LoVo (cell line): Measurements from ENCODE around the gene HSPA4.
"Not testable (repeated sequence)": the region's sequence is repeated elsewhere in the genome, so short reads cannot be mapped to it uniquely, and the experiment has no call there.

ENCODE experiments used
- DNase-seq: peaks from one replicate; pipeline ENCODE4 v3.0.0-alpha.2; 2016; ENCODE audit warnings: low spot score

Gene HSPA4

DNA sequence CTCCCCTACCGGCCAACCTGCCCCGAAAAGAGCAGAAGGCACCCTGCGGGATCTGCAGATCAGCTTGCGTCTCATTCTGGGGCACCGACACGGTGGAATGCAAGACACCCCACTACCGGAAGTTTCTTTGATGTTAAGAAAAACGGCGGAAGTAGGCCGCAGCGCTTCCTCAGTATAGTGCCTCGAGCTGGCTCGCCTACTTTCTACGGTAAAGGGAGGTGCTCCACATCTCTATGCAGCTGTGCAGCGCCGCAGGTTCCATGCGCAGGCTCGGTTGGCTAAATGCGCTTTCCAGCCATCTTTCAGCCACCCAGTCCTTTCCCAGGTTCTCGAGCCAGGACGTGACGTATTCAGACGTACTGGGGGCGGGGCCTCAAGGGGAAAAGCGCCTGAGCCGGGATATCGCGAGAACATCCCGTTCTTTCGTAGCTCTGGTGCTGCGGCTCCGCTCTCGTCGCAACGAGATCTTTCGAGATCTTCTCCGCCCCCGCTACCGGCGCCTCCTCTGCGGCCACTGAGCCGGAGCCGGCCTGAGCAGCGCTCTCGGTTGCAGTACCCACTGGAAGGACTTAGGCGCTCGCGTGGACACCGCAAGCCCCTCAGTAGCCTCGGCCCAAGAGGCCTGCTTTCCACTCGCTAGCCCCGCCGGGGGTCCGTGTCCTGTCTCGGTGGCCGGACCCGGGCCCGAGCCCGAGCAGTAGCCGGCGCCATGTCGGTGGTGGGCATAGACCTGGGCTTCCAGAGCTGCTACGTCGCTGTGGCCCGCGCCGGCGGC, at the start of gene HSPA4:
Gene HSPA4, plus strand, starts transcription at position 472 of the 775 bp plus-strand sequence. Its CDS starts 238 bp downstream, at position 710.
- DNase-seq = peak; percentile 100

DNA sequence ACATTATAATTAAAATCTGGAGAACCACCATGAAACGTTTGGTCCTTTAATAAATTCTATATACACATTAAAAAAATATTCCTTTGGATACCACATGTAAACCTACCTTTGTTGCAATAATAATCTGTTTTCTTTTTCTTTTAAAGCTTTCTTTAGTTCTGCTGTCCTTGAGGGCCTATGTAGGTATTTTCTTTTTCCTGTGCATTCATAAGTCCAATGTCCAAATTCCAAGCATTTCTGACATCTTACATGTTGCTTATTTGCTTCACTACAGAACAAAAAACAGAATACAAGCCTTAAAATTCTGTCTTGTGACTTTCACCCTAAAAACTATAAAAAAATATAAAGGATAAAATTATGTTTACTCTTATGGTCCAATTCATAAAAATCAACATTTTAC, 45.2 kb upstream of the HSPA4 start:
- no peak for DNase-seq

DNA sequence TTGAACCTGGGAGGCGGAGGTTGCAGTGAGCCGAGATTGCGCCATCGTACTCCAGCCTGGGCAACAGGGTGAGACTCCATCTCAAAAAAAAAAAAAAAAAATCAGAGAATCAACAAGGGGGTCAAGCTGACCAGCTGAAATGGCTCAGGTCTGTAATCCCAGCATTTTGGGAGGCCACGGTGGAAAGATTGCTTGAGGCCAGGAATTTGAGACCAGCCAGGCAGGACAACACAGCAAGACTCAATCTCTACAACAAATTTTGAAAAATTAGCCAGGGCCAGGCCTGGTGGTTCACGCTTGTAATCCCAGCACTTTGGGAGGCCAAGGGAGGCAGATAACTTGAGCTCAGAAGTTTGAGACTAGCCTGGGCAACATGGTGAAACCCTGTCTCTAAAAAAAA, 43.4 kb upstream of the HSPA4 start:
- DNase-seq = not testable (repeated sequence)

DNA sequence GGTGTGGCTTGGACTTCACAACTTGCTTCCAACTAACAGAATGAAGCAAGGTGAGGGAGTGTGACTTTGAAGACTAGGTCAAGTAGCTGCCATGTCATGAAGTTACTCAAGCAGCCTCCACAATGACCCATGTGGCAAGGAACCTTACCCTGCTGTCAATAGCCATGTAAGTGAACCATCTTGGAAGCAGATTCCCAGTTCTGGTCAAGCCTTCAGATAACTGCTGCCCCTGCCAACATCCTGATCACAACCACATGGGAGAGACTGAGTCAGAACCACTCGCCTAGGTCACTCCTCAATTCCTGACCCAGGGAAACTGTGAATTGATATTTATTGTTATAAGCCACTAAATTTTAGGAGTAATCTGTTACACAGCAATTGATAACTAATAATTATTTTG, 36.3 kb upstream of the HSPA4 start:
- DNase-seq = no peak

DNA sequence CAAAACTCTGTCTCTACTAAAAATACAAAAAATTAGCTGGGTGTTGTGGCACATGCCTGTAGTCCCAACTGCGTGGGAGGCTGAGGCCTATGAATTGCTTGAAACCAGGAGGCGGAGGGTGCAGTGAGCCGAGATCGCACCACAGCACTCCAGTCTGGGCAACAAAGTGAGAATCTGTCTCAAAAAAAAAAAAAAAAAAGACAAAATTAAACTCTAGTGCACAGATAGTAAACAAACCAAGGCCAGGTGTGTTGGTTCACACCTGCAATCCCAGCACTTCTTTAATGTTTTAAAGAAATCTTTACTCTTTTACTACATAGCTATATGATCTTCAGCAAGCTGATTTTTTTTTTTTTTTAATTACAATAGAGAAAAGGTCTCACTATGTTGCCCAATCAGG, 33.8 kb upstream of the HSPA4 start:
- no peak for DNase-seq

DNA sequence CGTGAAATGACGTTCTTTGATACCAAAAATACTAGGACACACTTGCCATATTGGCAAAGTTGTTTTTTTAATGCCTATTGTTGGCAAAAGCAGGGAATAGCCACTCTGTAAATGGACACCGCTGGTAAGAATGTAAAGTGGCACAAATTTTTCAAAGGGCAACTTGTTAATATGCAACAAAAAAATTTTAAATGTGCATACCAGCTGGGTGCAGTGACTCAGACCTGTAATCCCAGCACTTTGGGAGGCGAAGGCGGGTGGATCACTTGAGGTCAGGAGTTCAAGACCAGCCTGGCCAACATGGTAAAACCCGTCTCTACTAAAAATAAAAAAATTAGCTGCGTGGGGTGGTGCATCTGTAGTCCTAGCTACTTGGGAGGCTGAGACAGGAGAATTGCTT, 32.3 kb upstream of the HSPA4 start:
- not testable (repeated sequence) for DNase-seq

DNA sequence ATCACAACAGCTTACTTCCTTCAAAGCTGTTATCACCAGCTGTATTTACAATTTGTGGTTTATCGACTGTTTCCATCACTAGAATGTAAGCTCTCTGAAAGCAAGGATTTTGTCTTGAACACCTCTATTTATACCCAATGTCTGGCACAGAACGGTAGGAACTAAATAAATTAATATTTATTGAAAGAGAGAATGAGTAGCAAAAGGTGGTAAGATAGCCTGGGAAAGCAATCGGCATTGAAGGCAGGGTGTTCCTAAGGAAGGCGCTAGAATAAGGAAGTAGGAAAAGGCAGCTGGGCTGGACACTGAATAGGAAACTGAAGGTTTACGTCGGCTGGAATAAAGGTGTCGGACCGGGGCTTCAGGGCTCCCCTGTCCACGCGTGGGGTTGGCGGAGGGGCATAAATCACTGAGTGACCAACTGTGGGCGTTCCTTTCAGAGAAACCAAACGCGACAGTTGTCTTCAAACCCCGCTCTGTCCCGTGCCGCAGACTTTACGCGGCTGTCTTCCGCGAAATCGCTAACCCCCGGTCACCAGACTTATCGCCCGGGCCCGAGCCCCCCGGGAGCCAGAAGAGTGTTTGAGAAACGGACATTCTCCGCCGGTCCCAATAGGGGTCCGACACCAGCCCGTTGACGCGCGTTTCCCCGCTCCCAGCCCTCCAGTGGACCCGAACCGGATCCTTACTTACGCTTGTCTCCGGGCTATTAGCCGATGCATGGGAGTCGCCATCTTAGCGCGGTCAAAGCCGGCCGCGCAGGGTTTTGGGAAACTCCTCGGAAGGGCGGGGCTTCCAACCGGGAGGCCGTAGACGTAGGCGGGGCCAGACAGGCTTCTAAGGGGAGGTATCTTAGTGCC, 25.8 kb upstream of the HSPA4 start, which contains the start of gene ZCCHC10:
Gene ZCCHC10, minus strand, starts transcription at position 746 of the 860 bp plus-strand sequence. Its CDS starts 12 bp downstream, at position 734.
- DNase-seq = peak; percentile 95

DNA sequence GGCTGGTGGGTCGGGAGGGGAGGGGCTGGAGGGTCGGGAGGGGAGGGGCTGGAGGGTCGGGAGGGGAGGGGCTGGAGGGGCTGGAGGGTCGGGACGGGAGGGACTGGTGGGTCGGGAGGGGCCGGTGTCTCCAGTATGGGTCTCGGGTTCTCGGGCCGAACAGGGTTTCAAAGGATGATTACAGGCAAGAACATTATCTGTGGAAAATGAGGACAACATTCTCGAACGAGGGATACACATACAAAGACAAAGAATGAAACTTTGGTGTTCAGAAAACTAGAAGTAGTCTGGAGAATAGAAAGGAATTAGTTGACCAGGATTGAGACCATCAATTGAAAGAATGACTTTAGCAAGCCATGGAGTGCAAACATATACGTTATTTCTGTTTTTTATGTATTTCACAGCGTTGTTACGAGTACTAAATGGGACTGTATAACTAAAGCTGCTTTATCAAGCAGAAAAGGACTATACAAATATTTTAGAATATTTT, 25.1 kb upstream of the HSPA4 start:
- no peak for DNase-seq

DNA sequence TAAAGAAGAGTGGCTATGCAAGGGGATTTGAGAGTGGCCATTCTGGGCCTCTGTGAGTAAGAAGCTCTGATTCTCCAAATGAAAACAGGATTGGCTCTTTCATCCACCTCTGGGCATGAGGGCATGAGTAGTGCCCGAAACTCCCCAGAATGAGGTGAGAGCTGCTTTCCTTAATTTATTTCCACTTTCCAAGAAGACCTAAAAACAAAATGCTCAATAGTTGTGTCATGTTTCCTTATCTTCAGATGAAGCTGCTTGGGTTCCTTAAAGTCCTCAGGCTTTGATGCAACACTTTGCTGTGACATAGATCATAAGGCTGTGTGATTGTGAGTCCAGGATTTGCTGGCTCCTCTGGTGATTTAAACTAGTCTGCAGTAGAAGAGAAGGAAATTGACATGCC, 22.4 kb upstream of the HSPA4 start:
- DNase-seq = no peak

DNA sequence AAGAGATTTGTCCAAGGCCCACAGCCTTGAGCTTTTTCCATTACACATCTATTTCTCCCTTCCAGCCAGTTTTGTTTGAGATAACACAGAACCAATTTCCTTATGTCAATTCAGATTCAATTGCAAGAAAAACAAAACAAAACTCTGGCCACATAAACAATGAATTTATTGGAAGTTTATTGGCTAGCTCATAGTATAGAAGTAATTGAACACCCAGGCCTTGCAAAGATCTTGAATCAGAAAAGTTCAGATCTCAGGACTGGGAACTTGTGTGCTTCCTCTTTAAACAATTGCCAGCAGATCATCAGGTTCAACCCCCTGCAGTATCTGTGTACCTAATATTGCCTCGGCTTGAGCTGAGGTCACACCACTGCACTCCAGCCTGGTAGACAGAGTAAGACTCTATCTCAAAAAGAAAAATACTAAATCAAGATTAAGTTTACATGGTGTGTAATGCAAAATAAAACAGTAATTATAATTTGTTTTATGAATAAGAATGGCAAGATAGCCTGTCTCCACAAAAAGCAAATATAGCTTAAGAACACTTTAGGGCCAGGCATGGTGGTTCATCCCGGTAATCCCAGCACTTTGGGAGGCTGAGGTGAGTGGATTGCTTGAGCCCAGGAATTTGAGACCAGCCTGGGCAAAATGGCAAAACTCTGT, 21.3 kb upstream of the HSPA4 start:
- no peak for DNase-seq

DNA sequence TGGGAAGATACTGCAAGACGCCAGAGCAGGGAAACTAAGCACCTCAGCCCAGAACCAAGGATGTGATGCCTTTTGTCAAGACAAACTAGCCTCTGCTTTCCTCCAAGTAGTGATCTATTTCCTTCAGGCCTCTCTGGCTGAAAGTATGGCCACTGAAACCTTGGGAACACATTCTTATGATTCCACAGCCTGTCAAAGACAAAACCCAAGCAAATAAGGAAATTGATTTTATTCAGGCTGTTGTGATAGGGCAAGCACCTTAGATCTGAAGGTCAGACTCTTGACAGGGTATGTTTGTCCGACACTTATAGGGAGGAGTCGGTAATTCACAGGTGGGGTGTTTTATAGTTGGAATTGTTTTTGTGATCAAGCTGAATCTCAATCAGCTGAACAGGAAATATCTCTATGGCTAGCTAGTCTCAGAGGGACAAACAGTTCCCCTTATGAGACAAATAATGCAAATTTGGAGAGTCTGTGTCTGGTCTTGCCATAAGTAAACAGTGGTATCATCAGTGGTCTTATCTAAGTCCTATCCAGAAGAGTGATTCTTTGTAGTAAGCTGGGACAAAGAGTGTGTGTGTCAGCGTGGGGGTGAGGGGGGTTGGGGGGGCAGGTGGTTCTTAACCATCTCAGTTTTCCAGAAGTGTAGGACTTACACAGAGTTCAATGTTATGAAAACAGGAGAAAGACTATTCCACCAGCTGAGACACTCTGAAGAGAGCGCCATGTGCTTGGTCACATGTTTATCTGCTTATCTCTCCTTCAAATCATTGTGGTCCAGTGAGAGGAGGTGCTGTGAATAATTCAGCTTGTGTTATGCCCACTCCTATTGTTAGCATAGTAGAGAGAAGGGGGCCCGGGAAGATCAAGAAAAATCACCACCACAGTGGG, 18.7 kb upstream of the HSPA4 start:
- no peak for DNase-seq

DNA sequence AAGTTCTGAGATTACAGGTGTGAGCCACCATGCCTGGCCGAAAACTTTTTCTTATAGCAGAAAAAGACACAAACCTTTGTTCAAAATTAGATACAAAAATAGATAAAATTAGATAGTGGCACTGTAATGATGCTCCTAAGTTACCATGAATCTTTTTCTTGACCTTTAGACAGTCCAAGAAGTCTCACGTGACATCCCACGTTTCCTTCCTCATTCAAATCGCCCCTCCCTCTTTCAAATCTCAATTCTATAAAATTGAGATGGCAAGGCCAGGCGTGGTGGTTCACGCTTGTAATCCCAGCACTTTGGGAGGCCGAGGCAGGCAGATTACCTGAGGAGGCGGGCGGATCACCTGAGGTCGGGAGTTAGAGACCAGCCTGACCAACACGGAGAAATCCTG, 17.7 kb upstream of the HSPA4 start:
- no peak for DNase-seq

DNA sequence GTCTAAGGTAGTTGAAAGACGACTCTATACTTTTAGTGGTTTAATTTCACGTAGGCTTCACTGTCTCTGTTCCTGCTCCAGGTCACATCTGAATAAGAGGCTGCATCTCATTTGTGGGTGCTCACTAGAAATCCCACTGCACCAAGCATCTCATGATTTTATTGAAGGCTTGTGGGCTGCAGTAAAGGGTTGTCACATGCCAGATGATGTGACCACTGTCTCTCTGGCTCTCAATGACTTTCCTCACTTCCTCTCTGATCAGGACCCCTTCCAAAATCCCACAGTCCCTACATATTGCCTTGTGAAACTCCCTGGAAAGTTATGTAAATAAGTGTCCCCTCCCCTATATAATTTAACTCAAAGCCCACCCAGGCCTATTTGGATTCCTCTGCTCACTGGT, 16.6 kb upstream of the HSPA4 start:
- no peak for DNase-seq

DNA sequence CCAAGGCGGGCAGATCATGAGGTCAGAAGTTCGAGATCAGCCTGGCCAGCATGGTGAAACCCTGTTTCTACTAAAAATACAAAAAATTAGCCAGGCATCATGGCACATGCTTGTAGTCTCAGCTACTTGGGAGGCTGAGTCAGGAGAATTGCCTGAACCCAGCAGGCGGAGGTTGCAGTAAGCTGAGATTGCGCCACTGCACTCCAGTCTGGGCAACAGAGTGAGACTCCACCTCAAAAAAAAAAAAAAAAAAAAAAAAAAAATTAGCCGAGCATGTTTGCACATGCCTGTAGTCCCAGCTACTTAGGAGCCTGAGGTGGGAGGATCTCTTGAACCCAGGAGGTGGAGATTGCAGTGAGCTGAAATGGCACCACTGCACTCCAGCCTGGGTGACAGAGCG, 15.1 kb upstream of the HSPA4 start:
- not testable (repeated sequence) for DNase-seq

DNA sequence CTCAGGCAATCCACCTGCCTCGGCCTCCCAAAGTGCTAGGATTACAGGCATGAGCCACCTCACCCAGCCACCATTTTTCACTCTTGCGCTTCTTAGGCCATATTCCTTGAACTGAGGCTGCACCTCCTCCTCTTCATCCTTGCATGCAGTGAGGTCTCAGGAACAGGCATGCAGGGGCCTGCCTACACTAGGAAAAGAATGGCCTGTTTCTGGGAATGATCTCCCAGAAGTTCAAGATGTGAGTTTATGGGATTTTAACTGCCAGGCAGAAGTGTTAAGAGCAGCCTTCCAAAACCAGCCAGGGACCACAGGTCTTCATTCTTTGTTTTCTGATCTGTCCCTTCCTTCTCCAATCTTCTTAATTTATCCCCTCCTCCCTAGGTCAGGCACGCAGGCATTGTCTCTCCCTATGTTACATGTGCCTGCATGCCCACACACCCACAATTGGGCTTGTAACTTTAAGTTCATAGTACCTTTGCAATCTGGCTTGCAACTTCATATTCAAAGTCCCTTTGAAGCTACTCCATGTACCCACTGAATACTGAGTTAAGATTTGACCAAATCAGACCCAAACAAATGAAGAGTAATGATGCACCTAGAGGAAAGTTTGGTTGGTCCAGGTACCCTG, 10.5 kb upstream of the HSPA4 start:
- DNase-seq = no peak

DNA sequence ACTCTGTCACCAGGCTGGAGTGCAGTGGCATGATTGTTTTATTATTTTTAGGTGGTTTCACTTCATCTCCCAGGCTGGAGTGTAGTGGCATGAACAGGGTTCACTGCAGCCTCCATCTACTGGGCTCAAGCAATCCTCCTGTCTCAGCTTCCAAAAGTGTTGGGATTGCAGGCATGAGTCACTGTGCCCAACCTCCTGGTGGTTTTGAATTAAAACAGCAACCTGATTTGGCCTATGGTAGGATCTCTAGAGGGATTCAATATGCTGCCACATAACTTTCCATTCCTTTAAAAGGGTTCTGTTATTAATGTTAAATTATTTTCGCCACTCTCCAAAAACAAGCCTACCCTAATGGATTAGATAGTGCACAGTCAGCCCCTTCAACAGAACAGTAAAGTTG, 9.9 kb upstream of the HSPA4 start:
- DNase-seq = no peak

DNA sequence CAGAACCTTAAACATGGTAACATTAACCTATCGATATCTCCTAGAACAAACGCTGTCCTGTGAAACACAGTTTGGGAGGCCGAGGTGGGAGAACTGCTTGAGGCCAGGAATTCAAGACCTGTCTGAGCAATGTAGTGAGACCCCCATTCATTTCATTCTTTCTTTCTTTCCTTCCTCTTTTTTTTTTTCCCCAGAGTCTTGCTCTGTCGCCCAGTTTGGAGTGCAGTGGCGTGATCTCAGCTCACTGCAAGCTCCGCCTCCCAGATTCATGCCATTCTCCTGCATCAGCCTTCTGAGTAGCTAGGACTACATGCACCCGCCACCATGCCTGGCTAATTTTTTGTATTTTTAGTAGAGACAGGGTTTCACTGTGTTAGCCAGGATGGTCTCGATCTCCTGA, 5.3 kb upstream of the HSPA4 start:
- not testable (repeated sequence) for DNase-seq

DNA sequence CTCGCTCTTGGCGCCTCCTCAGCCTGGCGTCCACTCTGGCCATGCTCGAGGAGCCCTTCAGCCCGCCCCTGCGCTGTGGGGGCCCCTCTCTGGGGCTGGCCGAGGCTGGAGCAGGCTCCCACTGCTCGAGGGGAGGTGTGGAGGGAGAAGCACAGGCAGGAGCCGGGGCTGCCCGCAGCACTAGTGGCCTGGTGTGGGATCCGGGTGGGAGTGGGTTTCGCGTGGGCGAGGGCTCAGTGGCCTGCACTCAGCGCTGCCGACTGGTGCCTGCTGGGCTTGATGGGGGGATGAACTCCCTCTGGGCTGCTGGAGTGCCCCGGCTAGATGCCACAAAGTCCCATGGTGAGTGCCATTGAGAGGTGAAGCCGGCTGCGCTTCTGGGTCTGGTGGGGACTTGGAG, 4.4 kb upstream of the HSPA4 start:
- no peak for DNase-seq

DNA sequence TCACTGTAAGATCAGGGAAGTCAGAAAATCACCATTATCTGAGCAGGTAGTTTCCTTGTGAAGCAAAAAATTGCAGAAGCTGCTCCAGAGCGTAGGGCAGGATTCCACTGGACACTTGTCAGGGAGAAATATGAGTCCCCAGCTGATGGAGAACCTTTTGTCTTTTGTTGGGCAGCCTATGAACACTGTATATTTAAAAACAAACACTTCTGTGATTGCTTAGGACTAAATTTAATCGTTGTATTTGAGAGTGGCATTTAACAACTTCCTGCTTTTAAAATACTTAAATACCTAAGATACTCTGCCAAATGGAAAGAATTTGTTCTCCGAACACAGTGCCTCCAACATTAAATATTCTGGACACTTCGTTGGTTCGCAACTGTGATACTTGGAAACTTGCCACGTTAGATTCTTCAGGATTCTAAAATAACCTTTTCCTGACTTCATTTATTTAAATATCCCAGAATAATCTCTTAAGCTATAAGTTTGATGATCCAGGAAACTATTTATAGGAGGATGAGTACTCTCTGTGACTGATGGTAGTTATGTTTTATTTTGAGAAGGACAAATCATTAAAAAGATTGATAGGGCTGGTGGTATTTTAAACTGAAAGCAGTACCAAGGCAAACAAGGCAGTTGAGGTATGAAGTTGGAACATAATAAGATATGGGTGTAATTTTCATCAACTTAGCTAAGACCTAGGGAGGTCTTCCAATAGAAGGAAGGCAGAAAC, 2.7 kb upstream of the HSPA4 start:
- no peak for DNase-seq

DNA sequence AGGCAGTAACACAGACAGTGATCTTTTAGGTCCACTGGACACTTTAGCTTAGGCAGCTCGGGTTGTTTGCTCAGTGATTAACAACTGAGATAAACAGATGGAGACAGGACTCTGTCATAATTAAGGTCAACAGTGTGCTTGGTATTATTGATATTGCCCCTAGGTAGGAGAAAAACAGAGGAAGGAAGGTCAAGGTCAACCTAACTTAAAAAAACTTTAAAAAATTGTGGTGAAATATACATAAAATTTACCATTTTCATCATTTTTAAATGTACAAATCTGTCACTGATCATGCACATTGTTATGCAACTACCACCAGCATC, 2.1 kb upstream of the HSPA4 start:
- DNase-seq = peak; percentile 57
